Fibroblast of skin of scalp (primary cell): ENCODE measurements around the gene HIP1.
"Not testable (repeated sequence)": the region's sequence is repeated elsewhere in the genome, so short reads cannot be mapped to it uniquely, and the experiment has no call there.

Experiments used
- DNase-seq: peaks from one replicate; pipeline ENCODE4 v3.0.0-alpha.2; 2013

Gene HIP1

GRCh38 chr7:75738975-75739795 lies 444 bp upstream of the HIP1 start:
- peak; percentile 100 for DNase-seq

GRCh38 chr7:75737856-75738603 lies 711 bp downstream of the HIP1 start:
- no peak for DNase-seq

- no peak for DNase-seq
Observed at GRCh38 chr7:75735581-75736350, 3.0 kb downstream of the HIP1 start.

GRCh38 chr7:75734586-75735458 lies 3.9 kb downstream of the HIP1 start:
- peak; percentile 59 for DNase-seq

GRCh38 chr7:75732764-75733630 lies 5.7 kb downstream of the HIP1 start:
- peak; percentile 84 for DNase-seq

- no peak for DNase-seq
Observed at GRCh38 chr7:75732016-75732521, 6.7 kb downstream of the HIP1 start.

GRCh38 chr7:75729851-75730274 lies 8.9 kb downstream of the HIP1 start:
- no peak for DNase-seq

GRCh38 chr7:75727881-75728593 lies 10.7 kb downstream of the HIP1 start:
- peak; percentile 34 for DNase-seq

- not testable (repeated sequence) for DNase-seq
Observed at GRCh38 chr7:75727351-75727750, 11.4 kb downstream of the HIP1 start.

- DNase-seq: no peak
Observed at GRCh38 chr7:75725306-75725705, 13.4 kb downstream of the HIP1 start.

- DNase-seq: no peak
Observed at GRCh38 chr7:75723444-75723843, 15.3 kb downstream of the HIP1 start.

- DNase-seq: no peak
Observed at GRCh38 chr7:75722373-75722772, 16.4 kb downstream of the HIP1 start.

GRCh38 chr7:75721922-75722321 lies 16.8 kb downstream of the HIP1 start:
- not testable (repeated sequence) for DNase-seq

- no peak for DNase-seq
Observed at GRCh38 chr7:75721426-75721825, 17.3 kb downstream of the HIP1 start.

GRCh38 chr7:75719626-75720025 lies 19.1 kb downstream of the HIP1 start:
- DNase-seq: no peak

GRCh38 chr7:75718390-75719031 lies 20.2 kb downstream of the HIP1 start:
- no peak for DNase-seq

GRCh38 chr7:75717746-75718145 lies 21.0 kb downstream of the HIP1 start:
- not testable (repeated sequence) for DNase-seq

GRCh38 chr7:75716992-75717626 lies 21.6 kb downstream of the HIP1 start:
- peak; percentile 89 for DNase-seq

GRCh38 chr7:75715864-75716263 lies 22.9 kb downstream of the HIP1 start:
- no peak for DNase-seq
